HG03460 (cell line): ENCODE data around the gene MACC1.

Experiments
- ATAC-seq: cut with Tn5 transposase; IDR thresholded peaks from one replicate; pipeline ENCODE4 v1.9.1; 2021; ENCODE audit not compliant: unreplicated experiment

Gene MACC1

DNA sequence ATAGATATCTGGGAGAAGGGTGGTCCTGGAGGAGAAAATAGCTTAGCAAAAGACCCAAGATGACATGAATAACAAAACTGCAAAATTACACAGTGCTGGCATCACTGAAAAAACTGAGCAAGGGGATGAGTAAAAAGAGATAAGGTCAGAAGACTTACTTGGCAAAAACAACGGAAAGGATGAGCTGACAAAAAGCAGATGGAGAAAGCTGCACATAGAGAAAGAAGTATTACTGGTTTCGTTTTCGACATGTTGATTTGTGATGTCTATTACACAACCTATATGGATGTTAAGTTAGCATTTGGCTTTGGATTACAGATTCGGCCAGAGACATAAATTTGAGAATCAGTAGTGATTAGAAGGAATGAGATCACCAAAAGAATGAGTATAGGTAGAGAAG is 132.1 kb downstream of the MACC1 start:
- ATAC-seq = no peak
